Transverse colon (tissue), 4 donors: ENCODE results near the gene KRT13. TPM values are rescaled to one million over a fixed set of nuclear protein-coding genes. Genes with fewer than 3 reads are reported as not detected.

ENCODE experiments used
- DNase-seq: peaks from one replicate; pipeline ENCODE4 v3.0.0-alpha.2; 2019
- H3K27ac ChIP-seq, 4 donors: fragments of 200-600 bp; sonication (generic); 2 replicates each; pipeline ENCODE4 v1.5.1; 2016 to 2018; ENCODE audit warnings: inconsistent platforms in 4 of 4
- H3K27me3 ChIP-seq: fragments of 200-600 bp; sonication (generic); 2 replicates; pipeline ENCODE4 v1.5.1; 2017; ENCODE audit warnings: inconsistent platforms
- H3K36me3 ChIP-seq, 4 donors: fragments of 200-600 bp; sonication (generic); 2 replicates each; pipeline ENCODE4 v1.5.1; 2017 to 2019; ENCODE audit warnings: inconsistent platforms in 4 of 4
- H3K4me1 ChIP-seq, 4 donors: fragments of 200-600 bp; sonication (generic); 2 replicates each; pipeline ENCODE4 v1.5.1; 2017 to 2020; ENCODE audit warnings: inconsistent platforms in 4 of 4
- H3K4me3 ChIP-seq, 4 donors: fragments of 200-600 bp; sonication (generic); 1 replicate in 1 of 4; 2 replicates in 3 of 4; pipeline versions ENCODE4 v1.5.1 to v1.6.1; 2017 to 2019; ENCODE audit warnings: inconsistent platforms in 4 of 4
- H3K9me3 ChIP-seq, 2 donors: fragments of 200-600 bp; sonication (generic); 2 replicates each; pipeline ENCODE4 v1.5.1; 2017 to 2019; ENCODE audit warnings: inconsistent platforms in 2 of 2
- EP300 ChIP-seq: sonication (generic); formaldehyde crosslinking; IDR thresholded peaks from one replicate; pipeline ENCODE4 v1.6.1; 2017; ENCODE audit warnings: antibody characterized with exemption, low read depth
- POLR2A ChIP-seq: fragments of 450-650 bp; IDR thresholded peaks from one replicate; pipeline ENCODE4 v1.6.1; 2016; ENCODE audit warnings: antibody characterized with exemption, mild to moderate bottlenecking, moderate library complexity
- POLR2AphosphoS5 ChIP-seq, 3 donors: sonication (generic); formaldehyde crosslinking; IDR thresholded peaks; one replicate each; pipeline ENCODE4 v1.6.1; 2016; ENCODE audit warnings: antibody characterized with exemption in 3 of 3
- WGBS, 2 donors: methylation state at CpG; one replicate each; pipeline ENCODE4 v1.1.5; 2018; ENCODE audit warnings: low coverage in 1 of 2; 5-methylcytosine and 5-hydroxymethylcytosine counted together
- in situ Hi-C, 4 donors: fragments of 200-750 bp; cut with MboI; loops; one replicate each; pipeline versions ENCODE4 v1.15.0 to v1.15.1; 2017; ENCODE audit warnings: low sequenced_read_pairs in 3 of 4, low pct_ligation_motif_present in 1 of 4, low pct_unique_long_range_greater_than_20kb in 1 of 4
- intact Hi-C: fragments of 100-400 bp; cut with DNase I; formaldehyde crosslinking; loops from one replicate; pipeline ENCODE4 v1.15.1; 2023; ENCODE audit warnings: low total_unique reads
- total RNA-seq, 4 donors: library from RNA; depleted of rRNA; stranded (reverse); fragments of >200 nt; gene quantifications; one replicate each; pipeline ENCODE4 v1.1.0, GENCODE V29; 2016
- TF ChIP-seq, protein P1 (sequence below), 5 experiments: fragments of 200-600 bp in 3 of 5; fragments of 450-650 bp in 2 of 5; sonication (generic) in 3 of 5; IDR thresholded peaks; 1 replicate in 2 of 5; 2 replicates in 3 of 5; pipeline ENCODE4 v1.5.1; 2016 to 2017; ENCODE audit warnings: antibody characterized with exemption in 5 of 5, inconsistent platforms in 3 of 5, mild to moderate bottlenecking in 2 of 5, moderate library complexity in 1 of 5

KRT13 gene
- total RNA-seq, 4 donors from 2014 or later: 0.27 TPM; not detected in 3

GRCh38 chr17:41505809-41506767, 676 bp upstream of the KRT13 start:
- intact Hi-C loops: no loop called here
- no peaks in the 10 kb centered on the region for H3K9me3 ChIP-seq
- in situ Hi-C loops: no loop called here
- TF ChIP-seq POLR2AphosphoS5 (IDR thresholded peaks at IDR 0.05): no peak
- TF ChIP-seq POLR2A: no peak
- TF ChIP-seq, protein P1, sequence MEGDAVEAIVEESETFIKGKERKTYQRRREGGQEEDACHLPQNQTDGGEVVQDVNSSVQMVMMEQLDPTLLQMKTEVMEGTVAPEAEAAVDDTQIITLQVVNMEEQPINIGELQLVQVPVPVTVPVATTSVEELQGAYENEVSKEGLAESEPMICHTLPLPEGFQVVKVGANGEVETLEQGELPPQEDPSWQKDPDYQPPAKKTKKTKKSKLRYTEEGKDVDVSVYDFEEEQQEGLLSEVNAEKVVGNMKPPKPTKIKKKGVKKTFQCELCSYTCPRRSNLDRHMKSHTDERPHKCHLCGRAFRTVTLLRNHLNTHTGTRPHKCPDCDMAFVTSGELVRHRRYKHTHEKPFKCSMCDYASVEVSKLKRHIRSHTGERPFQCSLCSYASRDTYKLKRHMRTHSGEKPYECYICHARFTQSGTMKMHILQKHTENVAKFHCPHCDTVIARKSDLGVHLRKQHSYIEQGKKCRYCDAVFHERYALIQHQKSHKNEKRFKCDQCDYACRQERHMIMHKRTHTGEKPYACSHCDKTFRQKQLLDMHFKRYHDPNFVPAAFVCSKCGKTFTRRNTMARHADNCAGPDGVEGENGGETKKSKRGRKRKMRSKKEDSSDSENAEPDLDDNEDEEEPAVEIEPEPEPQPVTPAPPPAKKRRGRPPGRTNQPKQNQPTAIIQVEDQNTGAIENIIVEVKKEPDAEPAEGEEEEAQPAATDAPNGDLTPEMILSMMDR (IDR thresholded peaks at IDR 0.05): no peak
- no peak for TF ChIP-seq EP300
- H3K27me3 ChIP-seq: no peaks in the 10 kb centered on the region
- WGBS, 2 donors: 74 to 79% methylated on average over 6 to 14 of the region's 14 CpGs
- no peaks in the 10 kb centered on the region for H3K36me3 ChIP-seq
- H3K4me3 ChIP-seq: no peak overlapping the region
- peaks cover 0 to 8% (median 6%) of the 10 kb centered on the region in 4 donors for H3K4me1 ChIP-seq
- no peak for DNase-seq
- no peak overlapping the region for H3K27ac ChIP-seq

DNA sequence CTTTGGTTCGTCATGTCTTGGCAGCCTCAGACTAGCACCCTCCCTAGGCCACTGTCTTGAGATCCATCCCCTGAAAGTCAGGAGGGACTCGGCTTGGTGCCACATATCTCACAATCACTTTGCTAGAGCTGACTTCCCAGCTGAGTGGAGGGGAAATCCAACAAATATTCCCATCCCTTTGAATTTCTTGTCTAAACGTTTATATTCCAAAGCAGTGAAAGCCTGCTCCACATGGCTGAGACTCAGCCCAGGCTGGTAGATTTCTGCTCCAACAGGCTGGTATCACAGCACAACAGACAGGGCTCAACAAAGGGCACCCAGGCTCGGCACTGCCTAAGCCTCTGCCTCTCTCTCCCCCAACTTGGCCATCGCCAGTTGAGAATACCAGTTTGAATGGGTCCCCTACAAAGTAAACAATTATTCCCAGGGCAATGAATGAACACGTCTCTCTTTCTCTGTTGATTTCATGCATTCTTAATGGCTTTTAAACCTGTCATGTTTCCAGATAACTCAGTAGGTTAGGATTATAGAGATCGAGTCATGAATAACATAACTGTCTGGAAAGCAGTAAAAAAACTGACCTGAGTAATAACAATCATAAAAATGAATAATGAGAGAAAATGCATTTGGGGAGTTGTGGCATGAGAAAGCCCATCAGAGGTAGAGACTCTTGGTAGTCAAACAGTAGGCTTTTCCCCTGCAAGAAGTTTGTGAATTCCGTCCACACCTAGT, 1.0 kb downstream of the KRT13 start:
- no peak overlapping the region for H3K4me3 ChIP-seq
- no peak for DNase-seq
- H3K9me3 ChIP-seq: no peaks in the 10 kb centered on the region
- TF ChIP-seq POLR2AphosphoS5 (IDR thresholded peaks at IDR 0.05): no peak
- no peak for TF ChIP-seq POLR2A
- TF ChIP-seq EP300: no peak
- TF ChIP-seq, protein P1 (IDR thresholded peaks at IDR 0.05): no peak
- no peaks in the 10 kb centered on the region for H3K27me3 ChIP-seq
- no peaks in the 10 kb centered on the region for H3K36me3 ChIP-seq
- H3K27ac ChIP-seq: no peak overlapping the region
- 47 to 55% methylated on average over 2 to 8 of the region's 8 CpGs for WGBS, 2 donors
- no peaks in the 10 kb centered on the region for H3K4me1 ChIP-seq
- in situ Hi-C loops (no loop called here), intact Hi-C loops (no loop called here)

GRCh38 chr17:41503202-41503601, 2.2 kb downstream of the KRT13 start:
- Histone ChIP-seq H3K4me3 (no peak overlapping the region), H3K27me3 (no peaks in the 10 kb centered on the region), H3K36me3 (no peaks in the 10 kb centered on the region), H3K9me3 (no peaks in the 10 kb centered on the region), H3K4me1 (no peaks in the 10 kb centered on the region), H3K27ac (no peak overlapping the region)
- intact Hi-C loops (no loop called here), in situ Hi-C loops (no loop called here)
- TF ChIP-seq EP300 (no peak), POLR2AphosphoS5 (IDR thresholded peaks at IDR 0.05) (no peak), POLR2A (no peak)
- TF ChIP-seq, protein P1 (IDR thresholded peaks at IDR 0.05): no peak
- WGBS, 2 donors: 80 to 100% methylated on average over 1 to 9 of the region's 9 CpGs
- no peak for DNase-seq
